ENCODE results near the gene RNF114. TPM values are rescaled to one million over a fixed set of nuclear protein-coding genes. Genes with fewer than 3 reads are reported as not detected.

The RNF114 gene
- total RNA-seq, 1 donor from 2014 or later: 62.7 TPM

DNA sequence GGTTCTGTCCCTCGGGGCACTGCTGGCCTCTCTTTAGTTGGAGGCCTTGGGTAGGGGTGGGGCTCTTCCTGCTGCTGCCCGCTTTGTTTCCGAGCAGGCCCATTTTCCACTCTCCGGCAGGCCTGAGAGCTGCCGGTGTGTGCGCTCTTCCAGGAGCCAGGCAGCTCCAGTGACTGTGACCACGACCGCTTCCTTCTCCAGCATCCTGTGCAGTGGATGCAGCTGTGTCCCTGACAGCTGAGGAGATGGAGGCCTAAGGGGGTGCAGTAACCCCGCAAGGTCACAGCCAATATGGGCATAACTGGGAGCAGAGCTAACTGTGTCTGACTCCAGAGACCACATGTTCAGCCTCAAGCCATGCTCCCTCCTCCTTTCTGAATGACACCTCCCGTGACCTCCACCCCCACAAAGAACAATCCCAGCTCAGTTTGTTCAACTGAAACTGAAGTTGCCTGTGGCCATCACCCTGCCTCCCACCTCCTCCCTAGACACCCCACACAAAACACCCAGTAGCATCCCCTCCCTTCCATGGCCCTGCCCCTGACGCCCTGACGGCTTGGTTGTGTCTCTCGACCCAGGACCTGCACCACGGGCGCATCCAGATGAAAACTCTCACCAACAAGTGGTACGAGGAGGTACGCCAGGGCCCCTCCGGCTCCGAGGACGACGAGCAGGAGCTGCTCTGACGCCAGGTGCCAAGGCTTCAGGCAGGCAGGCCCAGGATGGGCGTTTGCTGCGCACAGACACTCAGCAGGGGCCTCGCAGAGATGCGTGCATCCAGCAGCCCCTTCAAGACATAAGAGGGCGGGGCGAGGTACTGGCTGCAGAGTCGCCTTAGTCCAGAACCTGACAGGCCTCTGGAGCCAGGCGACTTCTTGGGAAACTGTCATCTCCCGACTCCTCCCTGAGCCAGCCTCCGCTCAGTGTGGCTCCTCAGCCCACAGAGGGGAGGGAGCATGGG, 48.7 kb upstream of the RNF114 start:
- Histone ChIP-seq H2AFZ (ENCODE audit: low read depth, low read length) (no peak overlapping the region), H4K20me1 (ENCODE audit: insufficient read depth, low read length) (peaks cover 12% of the 10 kb centered on the region), H3K4me1 (ENCODE audit: insufficient read depth, low read length) (peaks cover 28% of the 10 kb centered on the region), H3K27me3 (ENCODE audit: insufficient read depth, low read length) (no peaks in the 10 kb centered on the region), H3K4me2 (ENCODE audit: low read length) (no peak overlapping the region), H3K36me3 (ENCODE audit: insufficient read depth, low read length) (peaks cover 2% of the 10 kb centered on the region), H3K27ac (ENCODE audit: low read depth, low read length) (no peak overlapping the region), H3K9me3 (ENCODE audit: insufficient read depth, low read depth, low read length) (no peaks in the 10 kb centered on the region), H3K9ac (ENCODE audit: low read length) (no peak overlapping the region), H3K4me3 (ENCODE audit: insufficient read depth, low read depth, low read length) (no peak overlapping the region), H3K79me2 (ENCODE audit: insufficient read depth, low read length) (no peaks in the 10 kb centered on the region)
- Mint-ChIP-seq H3K4me1 (ENCODE audit: low read depth, unreplicated experiment) (peaks cover 44% of the 10 kb centered on the region), H3K27me3 (ENCODE audit: low read depth, unreplicated experiment) (no peaks in the 10 kb centered on the region), H3K9me3 (ENCODE audit: unreplicated experiment) (peaks cover 2% of the 10 kb centered on the region), H3K36me3 (ENCODE audit: low read depth, unreplicated experiment) (peaks cover 4% of the 10 kb centered on the region), H3K27ac (ENCODE audit: unreplicated experiment) (peak overlapping the region; percentile 77), H3K4me3 (ENCODE audit: unreplicated experiment) (peak overlapping the region; percentile 60)
- FAIRE-seq: no peak
- peak; percentile 8 for DNase-seq (ENCODE audit: low read depth)
- TF ChIP-seq, protein P1, sequence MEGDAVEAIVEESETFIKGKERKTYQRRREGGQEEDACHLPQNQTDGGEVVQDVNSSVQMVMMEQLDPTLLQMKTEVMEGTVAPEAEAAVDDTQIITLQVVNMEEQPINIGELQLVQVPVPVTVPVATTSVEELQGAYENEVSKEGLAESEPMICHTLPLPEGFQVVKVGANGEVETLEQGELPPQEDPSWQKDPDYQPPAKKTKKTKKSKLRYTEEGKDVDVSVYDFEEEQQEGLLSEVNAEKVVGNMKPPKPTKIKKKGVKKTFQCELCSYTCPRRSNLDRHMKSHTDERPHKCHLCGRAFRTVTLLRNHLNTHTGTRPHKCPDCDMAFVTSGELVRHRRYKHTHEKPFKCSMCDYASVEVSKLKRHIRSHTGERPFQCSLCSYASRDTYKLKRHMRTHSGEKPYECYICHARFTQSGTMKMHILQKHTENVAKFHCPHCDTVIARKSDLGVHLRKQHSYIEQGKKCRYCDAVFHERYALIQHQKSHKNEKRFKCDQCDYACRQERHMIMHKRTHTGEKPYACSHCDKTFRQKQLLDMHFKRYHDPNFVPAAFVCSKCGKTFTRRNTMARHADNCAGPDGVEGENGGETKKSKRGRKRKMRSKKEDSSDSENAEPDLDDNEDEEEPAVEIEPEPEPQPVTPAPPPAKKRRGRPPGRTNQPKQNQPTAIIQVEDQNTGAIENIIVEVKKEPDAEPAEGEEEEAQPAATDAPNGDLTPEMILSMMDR (IDR thresholded peaks at IDR 0.05; ENCODE audit: insufficient read depth, low read depth, low read length): no peak
- no peak for TF ChIP-seq EZH2 (IDR thresholded peaks at IDR 0.05; ENCODE audit: insufficient read depth, low read length)

DNA sequence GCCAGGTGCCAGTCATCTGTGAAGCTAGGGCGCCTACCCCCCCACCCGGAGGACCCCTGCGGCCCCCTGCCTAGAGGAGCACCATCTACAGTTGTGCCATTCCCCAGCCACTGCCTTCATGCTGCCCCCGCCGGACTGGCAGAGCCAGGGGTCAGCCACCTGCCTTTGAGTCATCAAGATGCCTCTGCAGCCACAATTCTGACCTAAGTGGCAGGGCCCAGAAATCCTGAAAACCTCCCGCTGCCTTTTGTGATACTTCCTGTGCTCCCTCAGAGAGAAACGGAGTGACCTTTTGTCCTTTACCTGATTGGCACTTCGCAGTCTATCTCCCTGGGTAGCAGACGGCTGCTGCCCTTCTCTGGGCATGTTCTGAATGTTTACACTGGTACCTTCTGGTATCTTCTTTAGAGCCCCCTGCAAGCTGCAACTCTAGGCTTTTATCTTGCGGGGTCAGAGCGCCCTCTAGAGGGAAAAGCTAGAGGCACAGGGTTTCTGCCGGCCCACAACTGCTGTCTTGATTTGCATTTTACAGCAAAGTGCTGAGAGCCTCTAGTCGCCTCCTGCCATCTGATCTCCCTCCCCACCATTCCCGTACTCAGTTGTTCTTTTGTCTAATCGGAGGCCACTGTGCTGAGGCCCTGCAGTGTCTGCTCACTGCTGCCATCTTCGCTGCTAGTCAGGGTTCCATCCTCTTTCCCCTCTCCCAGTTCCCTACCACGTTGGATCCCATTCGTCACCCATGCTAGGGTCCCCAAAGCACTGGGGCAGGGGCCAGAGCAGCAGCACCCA, 47.8 kb upstream of the RNF114 start:
- peaks cover 28% of the 10 kb centered on the region for H3K4me1 ChIP-seq (ENCODE audit: insufficient read depth, low read length)
- FAIRE-seq: no peak
- Mint-ChIP-seq H3K27ac (ENCODE audit: unreplicated experiment) (peak overlapping the region; percentile 77), H3K4me3 (ENCODE audit: unreplicated experiment) (peak overlapping the region; percentile 40), H3K9me3 (ENCODE audit: unreplicated experiment) (peaks cover 2% of the 10 kb centered on the region), H3K36me3 (ENCODE audit: low read depth, unreplicated experiment) (peaks cover 4% of the 10 kb centered on the region), H3K27me3 (ENCODE audit: low read depth, unreplicated experiment) (no peaks in the 10 kb centered on the region), H3K4me1 (ENCODE audit: low read depth, unreplicated experiment) (peaks cover 46% of the 10 kb centered on the region)
- no peaks in the 10 kb centered on the region for H3K79me2 ChIP-seq (ENCODE audit: insufficient read depth, low read length)
- H3K27ac ChIP-seq (ENCODE audit: low read depth, low read length): no peak overlapping the region
- H3K4me2 ChIP-seq (ENCODE audit: low read length): peak overlapping the region; percentile 25
- H3K9me3 ChIP-seq (ENCODE audit: insufficient read depth, low read depth, low read length): no peaks in the 10 kb centered on the region
- DNase-seq (ENCODE audit: low read depth): peak; percentile 20
- no peak overlapping the region for H3K4me3 ChIP-seq (ENCODE audit: insufficient read depth, low read depth, low read length)
- H3K27me3 ChIP-seq (ENCODE audit: insufficient read depth, low read length): no peaks in the 10 kb centered on the region
- TF ChIP-seq, protein P1 (IDR thresholded peaks at IDR 0.05; ENCODE audit: insufficient read depth, low read depth, low read length): peak; percentile 89
- TF ChIP-seq EZH2 (IDR thresholded peaks at IDR 0.05; ENCODE audit: insufficient read depth, low read length): no peak
- peaks cover 2% of the 10 kb centered on the region for H3K36me3 ChIP-seq (ENCODE audit: insufficient read depth, low read length)
- H3K9ac ChIP-seq (ENCODE audit: low read length): peak overlapping the region; percentile 27
- no peak overlapping the region for H2AFZ ChIP-seq (ENCODE audit: low read depth, low read length)
- peaks cover 12% of the 10 kb centered on the region for H4K20me1 ChIP-seq (ENCODE audit: insufficient read depth, low read length)
